PFSK-1 (cell line): ENCODE measurements around the gene GPR158.

Experiments
- POLR2AphosphoS5 ChIP-seq: IDR thresholded peaks from 2 replicates; pipeline ENCODE4 v1.6.1; 2012; ENCODE audit warnings: low read depth, mild to moderate bottlenecking, control low read depth, low read length, moderate library complexity
- TAF1 ChIP-seq: IDR thresholded peaks from 2 replicates; pipeline ENCODE4 v1.6.1; 2012; ENCODE audit warnings: low read length, control low read depth, borderline replicate concordance; ENCODE audit not compliant: insufficient read depth

- TF ChIP-seq TAF1 (no peak), POLR2AphosphoS5 (no peak)
These were observed 323.8 kb downstream of the GPR158 start for GRCh38 chr10:25498645-25499044.
